NT2/D1 (cell line): Measurements from ENCODE around the gene RAE1.

Experiments used
- SUZ12 ChIP-seq: IDR thresholded peaks from 2 replicates; pipeline ENCODE4 v1.6.1; 2011; ENCODE audit not compliant: insufficient read length, insufficient read depth; ENCODE audit errors: extremely low read depth
- YY1 ChIP-seq: IDR thresholded peaks from 2 replicates; pipeline ENCODE4 v1.6.1; 2011; ENCODE audit not compliant: insufficient read length, insufficient read depth
- ZNF274 ChIP-seq: IDR thresholded peaks from 2 replicates; pipeline ENCODE4 v1.6.1; 2011; ENCODE audit warnings: mild to moderate bottlenecking, low read depth, low read length

DNA sequence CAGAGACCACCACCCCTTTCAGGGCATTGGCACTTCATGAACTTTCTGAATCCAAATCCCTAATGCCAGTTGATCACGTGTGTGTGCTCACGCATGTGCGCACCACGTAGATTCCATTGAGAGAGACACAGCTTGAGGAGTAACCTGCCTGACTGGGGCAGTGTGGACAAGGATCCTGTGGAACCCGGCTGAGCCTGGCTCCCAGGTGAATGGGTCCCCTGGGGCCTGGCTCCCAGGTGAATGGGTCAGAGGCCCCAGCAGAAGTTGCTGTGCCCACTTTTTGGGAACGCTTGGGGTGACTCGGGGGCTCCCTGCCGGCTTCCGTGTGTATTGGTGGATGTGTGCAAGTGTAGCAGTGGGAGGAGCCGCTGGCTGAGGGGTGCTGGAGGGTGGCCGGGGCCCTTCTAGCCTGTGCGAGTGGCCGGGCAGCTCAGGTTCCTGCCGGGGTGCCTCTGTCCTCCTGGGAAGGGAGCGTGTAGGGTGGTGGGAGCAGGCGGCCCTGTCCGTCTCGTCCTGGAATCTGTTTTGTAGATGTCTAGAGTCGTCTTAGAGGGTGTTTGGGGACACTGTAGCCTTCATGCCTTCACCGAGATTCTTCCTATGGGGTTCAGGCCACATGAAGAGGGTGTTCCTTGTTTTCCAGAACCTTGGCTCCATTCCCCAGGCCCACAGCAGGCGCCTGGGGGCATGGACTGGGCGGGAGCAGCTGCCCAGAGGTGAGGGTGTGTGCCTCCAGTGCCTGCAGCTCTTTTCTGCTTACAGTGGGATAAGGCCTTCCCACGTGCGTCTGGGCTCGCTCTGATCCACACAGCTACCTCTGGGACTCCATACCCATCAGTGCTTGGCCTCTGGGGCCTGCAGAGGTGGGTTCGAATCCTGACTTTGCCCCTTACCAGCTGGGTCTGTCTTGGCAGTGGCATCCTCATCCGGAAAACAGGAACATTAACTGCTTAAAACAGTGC lies 43.3 kb downstream of the RAE1 start:
- TF ChIP-seq YY1 (no peak), SUZ12 (no peak), ZNF274 (no peak)
